ENCODE results near the gene KPNB1. TPM values are rescaled to one million over a fixed set of nuclear protein-coding genes. Genes with fewer than 3 reads are reported as not detected.

KPNB1 gene
- total RNA-seq, 1 donor: 443 TPM

DNA sequence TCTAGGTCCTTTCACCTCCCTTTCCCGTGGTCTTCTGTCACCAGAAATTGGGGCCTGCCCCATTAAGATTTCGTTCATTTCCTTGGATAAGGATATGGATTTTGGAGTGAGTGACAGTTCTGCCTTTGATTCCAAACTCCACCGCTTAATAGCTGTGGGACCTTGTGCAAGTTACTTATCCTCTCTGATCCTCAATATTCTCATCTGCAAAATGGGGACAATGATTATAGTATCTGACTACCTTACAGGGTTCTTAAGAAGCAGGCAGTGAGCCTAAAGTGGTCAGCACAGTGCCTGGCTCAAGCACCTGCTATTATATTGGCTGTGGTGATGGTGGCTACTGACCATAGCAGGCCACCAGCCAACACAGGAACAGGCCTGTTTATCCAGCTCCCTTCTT lies 59.9 kb downstream of the KPNB1 start:
- H3K4me3 ChIP-seq (ENCODE audit: low read depth, low read length): no peak overlapping the region
- no peak for DNase-seq (ENCODE audit: low read depth)

DNA sequence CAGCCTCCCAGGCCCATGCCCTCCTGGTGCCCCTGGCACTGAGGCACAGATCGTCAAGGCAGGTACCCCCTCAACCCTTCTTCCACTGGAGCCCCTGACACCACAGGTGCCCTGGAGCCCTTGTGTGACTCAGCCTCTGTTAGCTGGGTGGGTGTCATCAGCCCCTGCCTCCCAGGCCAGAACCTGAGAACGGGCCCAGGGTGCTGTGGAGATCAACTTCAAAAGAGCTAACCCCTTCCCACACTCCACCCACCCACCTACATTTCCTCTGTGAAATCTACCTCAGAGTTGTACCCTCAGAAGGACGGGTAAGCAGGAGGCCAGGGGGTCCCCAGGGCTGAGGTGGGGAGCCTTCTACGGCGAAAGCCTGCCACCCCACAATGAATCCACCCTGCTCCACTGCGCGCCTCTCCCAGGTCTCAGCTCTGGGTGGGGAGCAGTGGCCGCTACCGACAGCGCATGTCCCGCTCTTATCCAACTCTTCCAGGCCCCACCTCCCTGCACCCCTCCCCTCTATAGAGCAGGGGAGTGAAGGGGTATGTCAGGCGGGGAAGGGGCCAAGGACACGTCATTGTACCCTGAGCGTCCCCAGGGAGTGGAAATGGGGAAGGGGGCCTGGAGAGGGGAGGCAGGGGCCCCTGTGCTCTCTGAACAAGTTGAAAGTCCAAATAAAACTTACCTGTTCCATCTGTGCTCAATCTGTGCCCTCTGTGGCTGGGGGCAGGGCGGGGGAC lies 61.8 kb downstream of the KPNB1 start:
- TF ChIP-seq, protein P1, sequence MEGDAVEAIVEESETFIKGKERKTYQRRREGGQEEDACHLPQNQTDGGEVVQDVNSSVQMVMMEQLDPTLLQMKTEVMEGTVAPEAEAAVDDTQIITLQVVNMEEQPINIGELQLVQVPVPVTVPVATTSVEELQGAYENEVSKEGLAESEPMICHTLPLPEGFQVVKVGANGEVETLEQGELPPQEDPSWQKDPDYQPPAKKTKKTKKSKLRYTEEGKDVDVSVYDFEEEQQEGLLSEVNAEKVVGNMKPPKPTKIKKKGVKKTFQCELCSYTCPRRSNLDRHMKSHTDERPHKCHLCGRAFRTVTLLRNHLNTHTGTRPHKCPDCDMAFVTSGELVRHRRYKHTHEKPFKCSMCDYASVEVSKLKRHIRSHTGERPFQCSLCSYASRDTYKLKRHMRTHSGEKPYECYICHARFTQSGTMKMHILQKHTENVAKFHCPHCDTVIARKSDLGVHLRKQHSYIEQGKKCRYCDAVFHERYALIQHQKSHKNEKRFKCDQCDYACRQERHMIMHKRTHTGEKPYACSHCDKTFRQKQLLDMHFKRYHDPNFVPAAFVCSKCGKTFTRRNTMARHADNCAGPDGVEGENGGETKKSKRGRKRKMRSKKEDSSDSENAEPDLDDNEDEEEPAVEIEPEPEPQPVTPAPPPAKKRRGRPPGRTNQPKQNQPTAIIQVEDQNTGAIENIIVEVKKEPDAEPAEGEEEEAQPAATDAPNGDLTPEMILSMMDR (IDR thresholded peaks at IDR 0.05; ENCODE audit: insufficient read depth, low read depth, low read length): no peak
- no peak for DNase-seq (ENCODE audit: low read depth)
- no peak overlapping the region for H3K4me3 ChIP-seq (ENCODE audit: low read depth, low read length)

More for the DNA sequence above, 59.9 kb downstream of the KPNB1 start:
- TF ChIP-seq, protein P1 (IDR thresholded peaks at IDR 0.05; ENCODE audit: insufficient read depth, low read depth, low read length): no peak

GRCh38 chr17:47712330-47713023 lies 62.8 kb downstream of the KPNB1 start:
- TF ChIP-seq, protein P1 (IDR thresholded peaks at IDR 0.05; ENCODE audit: insufficient read depth, low read depth, low read length): no peak

GRCh38 chr17:47713980-47714700 lies 64.4 kb downstream of the KPNB1 start:
- TF ChIP-seq, protein P1 (IDR thresholded peaks at IDR 0.05; ENCODE audit: insufficient read depth, low read depth, low read length): peak; percentile 15
- DNase-seq (ENCODE audit: low read depth): no peak
- H3K4me3 ChIP-seq (ENCODE audit: low read depth, low read length): no peak overlapping the region

More at GRCh38 chr17:47712330-47713023, 62.8 kb downstream of the KPNB1 start:
- H3K4me3 ChIP-seq (ENCODE audit: low read depth, low read length): no peak overlapping the region
- DNase-seq (ENCODE audit: low read depth): no peak

DNA sequence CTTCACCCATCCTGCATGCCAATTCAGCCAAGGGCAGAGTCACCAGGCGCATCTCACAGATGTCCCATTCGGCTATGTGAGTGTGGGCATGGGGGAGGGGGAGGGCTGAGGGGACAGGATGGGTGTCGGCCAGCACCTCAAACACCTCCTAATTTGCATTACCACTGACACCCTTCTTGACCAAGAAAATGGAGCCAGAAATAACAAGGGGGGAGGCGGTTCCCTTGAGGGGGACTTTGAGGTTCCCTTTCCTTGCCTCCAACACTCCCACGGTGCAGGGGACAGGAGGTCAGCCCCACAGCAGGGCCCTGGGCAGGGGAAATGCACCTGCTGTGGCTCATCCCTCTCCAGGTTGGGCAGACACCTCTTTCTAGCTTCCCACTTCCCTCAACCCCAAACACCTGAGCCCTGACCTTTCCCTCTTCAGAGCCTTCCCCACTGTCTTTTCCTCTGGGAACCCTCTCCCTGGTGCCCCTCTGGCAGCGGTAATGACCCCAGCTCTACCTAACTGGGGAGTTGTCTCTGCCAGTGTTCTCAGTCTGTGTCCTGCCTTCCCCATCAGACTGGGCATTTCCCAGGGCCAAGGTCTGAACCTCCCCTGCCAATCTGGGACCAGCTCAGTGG lies 65.2 kb downstream of the KPNB1 start:
- TF ChIP-seq, protein P1 (IDR thresholded peaks at IDR 0.05; ENCODE audit: insufficient read depth, low read depth, low read length): no peak
- no peak for DNase-seq (ENCODE audit: low read depth)
- no peak overlapping the region for H3K4me3 ChIP-seq (ENCODE audit: low read depth, low read length)

DNA sequence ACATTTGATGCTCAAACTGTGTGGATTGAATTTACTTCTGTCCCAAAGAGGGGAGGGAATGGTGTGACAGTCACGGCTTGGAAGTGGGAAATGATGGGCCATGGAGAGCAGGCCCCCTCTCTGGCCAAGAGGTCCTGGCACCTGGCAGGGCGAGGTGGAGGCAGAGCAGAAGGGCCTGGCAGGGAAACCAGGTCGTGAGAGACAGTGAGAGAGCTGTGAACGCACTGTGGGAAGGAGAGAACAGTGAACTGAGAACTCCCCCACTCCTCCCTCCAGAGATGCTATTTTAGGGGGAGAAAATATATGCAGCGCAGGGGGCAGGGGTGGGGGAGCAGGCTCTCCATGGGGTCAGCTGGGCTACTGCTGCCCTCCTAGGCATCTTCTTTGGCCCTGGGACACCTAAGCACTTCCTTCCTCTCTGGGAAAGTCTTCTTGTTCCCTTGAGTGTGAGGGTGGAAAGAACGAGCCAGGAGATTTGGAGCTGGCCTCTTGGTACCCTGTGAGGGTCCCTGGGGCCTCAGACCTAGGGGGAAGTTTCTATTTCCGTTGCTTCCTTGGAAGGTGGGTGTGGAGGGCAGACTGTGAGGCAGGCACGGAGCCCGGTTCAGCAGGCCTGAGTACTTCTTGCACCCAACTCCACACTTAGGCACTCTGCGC lies 66.1 kb downstream of the KPNB1 start:
- TF ChIP-seq, protein P1 (IDR thresholded peaks at IDR 0.05; ENCODE audit: insufficient read depth, low read depth, low read length): no peak
- no peak overlapping the region for H3K4me3 ChIP-seq (ENCODE audit: low read depth, low read length)
- DNase-seq (ENCODE audit: low read depth): no peak
